Stimulated activated CD8-positive, alpha-beta memory T cell treated with anti-CD3 and anti-CD28 coated beads, Interleukin-7, amount 100 ng/mL, for 4 hours (primary cell): ENCODE data around the gene NDUFB5.
"Not testable (repeated sequence)": the region's sequence is repeated elsewhere in the genome, so short reads cannot be mapped to it uniquely, and the experiment has no call there.

Source experiments
- DNase-seq, 2 donors: peaks; one replicate each; pipeline ENCODE4 v3.0.0-alpha.2; 2020; ENCODE audit warnings: low read depth in 2 of 2

Gene NDUFB5

GRCh38 chr3:179630753-179631451 is 26.3 kb downstream of the NDUFB5 start:
- no peak for DNase-seq

GRCh38 chr3:179640469-179640868 is 35.9 kb downstream of the NDUFB5 start:
- DNase-seq = no peak

GRCh38 chr3:179642871-179643270 is 38.3 kb downstream of the NDUFB5 start:
- DNase-seq = no peak

GRCh38 chr3:179643837-179644236 is 39.2 kb downstream of the NDUFB5 start:
- not testable (repeated sequence) for DNase-seq

- DNase-seq = no peak
Observed at GRCh38 chr3:179646177-179646576, 41.6 kb downstream of the NDUFB5 start.

- DNase-seq = no peak
Observed at GRCh38 chr3:179651687-179652446, 47.3 kb downstream of the NDUFB5 start.

GRCh38 chr3:179652447-179653095 is 48.0 kb downstream of the NDUFB5 start, which contains the start of gene USP13:
TSS of gene USP13 (plus strand) at chr3:179653040. CDS start at chr3:179653226, 186 bp downstream.
- peak; percentile 17 to 59 for DNase-seq

GRCh38 chr3:179653096-179653797 is 48.7 kb downstream of the NDUFB5 start:
- peak; percentile 26 to 45 for DNase-seq

GRCh38 chr3:179655236-179655635 is 50.6 kb downstream of the NDUFB5 start:
- DNase-seq = no peak

GRCh38 chr3:179658606-179659005 is 54.0 kb downstream of the NDUFB5 start:
- DNase-seq = no peak

GRCh38 chr3:179660872-179661271 is 56.3 kb downstream of the NDUFB5 start:
- DNase-seq = no peak

- no peak for DNase-seq
Observed at GRCh38 chr3:179661777-179662176, 57.2 kb downstream of the NDUFB5 start.

- no peak for DNase-seq
Observed at GRCh38 chr3:179663093-179663492, 58.5 kb downstream of the NDUFB5 start.

GRCh38 chr3:179666030-179666429 is 61.4 kb downstream of the NDUFB5 start:
- DNase-seq = no peak

GRCh38 chr3:179666436-179667035 is 61.9 kb downstream of the NDUFB5 start:
- no peak for DNase-seq

- DNase-seq = no peak
Observed at GRCh38 chr3:179668429-179668828, 63.8 kb downstream of the NDUFB5 start.

- DNase-seq = no peak
Observed at GRCh38 chr3:179670311-179670710, 65.7 kb downstream of the NDUFB5 start.

GRCh38 chr3:179671309-179671708 is 66.7 kb downstream of the NDUFB5 start:
- no peak for DNase-seq

GRCh38 chr3:179671747-179672242 is 67.2 kb downstream of the NDUFB5 start:
- no peak for DNase-seq

GRCh38 chr3:179672918-179673317 is 68.3 kb downstream of the NDUFB5 start:
- no peak for DNase-seq

GRCh38 chr3:179673523-179673922 is 68.9 kb downstream of the NDUFB5 start:
- no peak for DNase-seq
